ENCODE measurements around the gene CEP128. TPM values are rescaled to one million over a fixed set of nuclear protein-coding genes. Genes with fewer than 3 reads are reported as not detected.

Gene CEP128
- total and polyA plus RNA-seq, 8 donors = 4.8 to 10.1 (median 7.5) TPM

DNA sequence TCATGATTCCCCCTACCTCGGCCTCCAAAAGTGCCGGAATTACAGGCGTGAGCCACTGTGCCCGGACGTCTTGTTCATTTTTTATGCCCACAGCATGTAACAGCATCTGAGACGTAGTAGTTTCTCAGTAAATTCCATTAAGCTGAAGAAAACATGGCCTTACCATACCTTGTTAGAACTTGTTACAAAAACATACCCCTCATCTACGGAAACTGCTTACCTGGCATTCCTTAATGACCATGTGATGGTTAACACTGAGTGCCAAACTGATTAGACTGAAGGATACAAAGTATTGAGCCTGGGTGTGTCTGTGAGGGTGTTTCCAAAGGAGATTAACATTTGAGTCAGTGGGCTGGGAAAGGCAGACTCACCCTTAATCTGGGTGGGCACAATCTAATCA is 186.8 kb downstream of the CEP128 start:
- no peak overlapping the region for H3K27ac ChIP-seq
- H3K4me1 ChIP-seq = no peaks in the 10 kb centered on the region
- no peaks in the 10 kb centered on the region for H3K9me3 ChIP-seq
- TF ChIP-seq, protein P1, sequence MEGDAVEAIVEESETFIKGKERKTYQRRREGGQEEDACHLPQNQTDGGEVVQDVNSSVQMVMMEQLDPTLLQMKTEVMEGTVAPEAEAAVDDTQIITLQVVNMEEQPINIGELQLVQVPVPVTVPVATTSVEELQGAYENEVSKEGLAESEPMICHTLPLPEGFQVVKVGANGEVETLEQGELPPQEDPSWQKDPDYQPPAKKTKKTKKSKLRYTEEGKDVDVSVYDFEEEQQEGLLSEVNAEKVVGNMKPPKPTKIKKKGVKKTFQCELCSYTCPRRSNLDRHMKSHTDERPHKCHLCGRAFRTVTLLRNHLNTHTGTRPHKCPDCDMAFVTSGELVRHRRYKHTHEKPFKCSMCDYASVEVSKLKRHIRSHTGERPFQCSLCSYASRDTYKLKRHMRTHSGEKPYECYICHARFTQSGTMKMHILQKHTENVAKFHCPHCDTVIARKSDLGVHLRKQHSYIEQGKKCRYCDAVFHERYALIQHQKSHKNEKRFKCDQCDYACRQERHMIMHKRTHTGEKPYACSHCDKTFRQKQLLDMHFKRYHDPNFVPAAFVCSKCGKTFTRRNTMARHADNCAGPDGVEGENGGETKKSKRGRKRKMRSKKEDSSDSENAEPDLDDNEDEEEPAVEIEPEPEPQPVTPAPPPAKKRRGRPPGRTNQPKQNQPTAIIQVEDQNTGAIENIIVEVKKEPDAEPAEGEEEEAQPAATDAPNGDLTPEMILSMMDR (IDR thresholded peaks at IDR 0.05) = no peak
- no peak overlapping the region for H3K4me3 ChIP-seq
- DNase-seq (no peak), ATAC-seq (no peak)
- intact Hi-C loops (cut with DNase I) = no loop called here
- no peaks in the 10 kb centered on the region for H3K27me3 ChIP-seq
- no peaks in the 10 kb centered on the region for H3K36me3 ChIP-seq

DNA sequence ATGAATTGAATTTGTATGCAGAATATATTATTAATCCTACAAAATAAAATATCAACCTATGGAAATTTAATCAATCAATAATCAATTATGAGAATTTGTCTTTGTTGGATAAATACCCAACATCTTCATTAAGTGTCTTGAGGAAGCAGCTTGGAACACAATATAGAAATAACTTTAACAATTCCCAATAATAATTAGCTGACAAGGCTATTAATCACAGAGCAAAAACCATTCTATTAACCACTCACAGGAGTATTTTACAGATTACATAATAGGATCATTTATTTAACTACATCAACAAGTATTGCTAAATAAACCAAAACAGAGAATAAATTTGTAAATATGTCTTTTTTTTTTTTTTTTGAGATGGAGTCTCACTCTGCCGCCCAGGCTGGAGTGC is 190.3 kb downstream of the CEP128 start:
- no peak overlapping the region for H3K4me3 ChIP-seq
- H3K4me1 ChIP-seq = no peaks in the 10 kb centered on the region
- no peaks in the 10 kb centered on the region for H3K27me3 ChIP-seq
- TF ChIP-seq, protein P1 (IDR thresholded peaks at IDR 0.05) = no peak
- intact Hi-C loops (cut with DNase I) = no loop called here
- no peaks in the 10 kb centered on the region for H3K36me3 ChIP-seq
- no peak overlapping the region for H3K27ac ChIP-seq
- ATAC-seq (no peak), DNase-seq (no peak)
- no peaks in the 10 kb centered on the region for H3K9me3 ChIP-seq

DNA sequence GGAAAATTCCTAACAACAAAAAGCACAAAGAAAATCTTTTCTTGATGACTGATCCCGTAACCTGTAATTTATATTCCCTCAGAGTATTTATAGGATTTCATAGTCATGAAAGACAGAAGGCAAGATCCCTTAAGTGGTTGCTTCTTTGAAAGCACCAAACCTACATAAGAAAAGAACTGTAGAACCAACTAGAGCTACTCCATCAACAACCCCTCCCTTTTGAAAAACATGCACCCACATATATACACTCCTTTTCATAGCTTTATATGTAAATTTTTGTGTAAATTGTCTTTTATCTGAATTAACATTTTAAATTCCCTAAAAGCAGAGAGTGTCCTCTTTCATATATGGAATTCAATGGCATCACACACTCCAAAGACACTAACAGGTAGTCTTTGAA is 215.3 kb downstream of the CEP128 start:
- intact Hi-C loops (cut with DNase I) = no loop called here
- no peak for ATAC-seq

DNA sequence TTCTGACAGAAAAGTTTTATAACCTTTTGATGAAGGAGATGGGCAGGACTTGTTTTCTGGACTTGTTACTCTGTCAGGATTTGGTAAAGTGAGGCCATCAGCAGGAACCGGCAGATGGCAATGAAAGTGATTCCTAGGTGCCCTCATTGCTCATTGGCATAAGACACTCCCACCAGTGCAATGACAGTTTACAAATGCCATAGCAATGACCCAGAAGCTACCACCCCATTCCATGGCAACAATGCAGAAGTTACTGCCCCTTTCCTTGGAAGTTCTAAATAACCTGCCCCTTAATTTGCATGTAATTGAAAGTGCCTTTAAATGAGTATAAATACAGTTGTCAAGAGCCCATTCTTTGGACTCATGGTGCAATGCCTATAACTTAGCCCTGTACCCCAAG is 222.6 kb downstream of the CEP128 start:
- no peak for DNase-seq
- intact Hi-C loops (cut with DNase I) = no loop called here

More for the DNA sequence above, 215.3 kb downstream of the CEP128 start:
- no peak overlapping the region for H3K27ac ChIP-seq
- H3K27me3 ChIP-seq = no peaks in the 10 kb centered on the region
- no peak for DNase-seq
- no peaks in the 10 kb centered on the region for H3K36me3 ChIP-seq
- H3K4me3 ChIP-seq = no peak overlapping the region
- H3K9me3 ChIP-seq = no peaks in the 10 kb centered on the region
- TF ChIP-seq, protein P1 (IDR thresholded peaks at IDR 0.05) = no peak
- no peaks in the 10 kb centered on the region for H3K4me1 ChIP-seq

DNA sequence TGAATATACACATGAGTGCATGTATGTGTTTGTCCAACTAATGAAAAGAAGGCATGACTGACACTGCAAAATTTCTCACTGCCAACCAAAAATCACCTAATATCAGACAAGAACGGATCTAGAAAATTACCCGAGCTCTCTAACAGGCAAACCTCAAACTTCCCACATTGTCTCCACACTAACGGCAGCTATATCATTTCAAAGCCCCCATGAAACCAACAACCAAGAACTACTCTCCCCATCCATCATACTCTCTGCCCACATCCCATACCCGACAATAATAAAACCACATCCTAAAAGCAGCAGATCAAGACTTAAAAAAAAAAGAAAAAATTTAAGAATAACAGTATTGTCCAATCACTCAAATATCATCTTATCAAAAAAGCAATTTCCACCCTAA is 227.1 kb downstream of the CEP128 start:
- Histone ChIP-seq H3K36me3 (no peaks in the 10 kb centered on the region), H3K4me1 (no peaks in the 10 kb centered on the region), H3K4me3 (no peak overlapping the region), H3K27ac (no peak overlapping the region), H3K27me3 (no peaks in the 10 kb centered on the region), H3K9me3 (no peaks in the 10 kb centered on the region)
- no peak for ATAC-seq
- DNase-seq = no peak
- TF ChIP-seq, protein P1 (IDR thresholded peaks at IDR 0.05) = no peak
- intact Hi-C loops (cut with DNase I) = no loop called here

More for the DNA sequence above, 222.6 kb downstream of the CEP128 start:
- Histone ChIP-seq H3K4me3 (no peak overlapping the region), H3K27ac (no peak overlapping the region), H3K4me1 (no peaks in the 10 kb centered on the region), H3K36me3 (no peaks in the 10 kb centered on the region), H3K27me3 (no peaks in the 10 kb centered on the region), H3K9me3 (no peaks in the 10 kb centered on the region)
- ATAC-seq = no peak
- TF ChIP-seq, protein P1 (IDR thresholded peaks at IDR 0.05) = no peak
